Measurements from ENCODE around the gene SLC25A11.

The SLC25A11 gene

DNA sequence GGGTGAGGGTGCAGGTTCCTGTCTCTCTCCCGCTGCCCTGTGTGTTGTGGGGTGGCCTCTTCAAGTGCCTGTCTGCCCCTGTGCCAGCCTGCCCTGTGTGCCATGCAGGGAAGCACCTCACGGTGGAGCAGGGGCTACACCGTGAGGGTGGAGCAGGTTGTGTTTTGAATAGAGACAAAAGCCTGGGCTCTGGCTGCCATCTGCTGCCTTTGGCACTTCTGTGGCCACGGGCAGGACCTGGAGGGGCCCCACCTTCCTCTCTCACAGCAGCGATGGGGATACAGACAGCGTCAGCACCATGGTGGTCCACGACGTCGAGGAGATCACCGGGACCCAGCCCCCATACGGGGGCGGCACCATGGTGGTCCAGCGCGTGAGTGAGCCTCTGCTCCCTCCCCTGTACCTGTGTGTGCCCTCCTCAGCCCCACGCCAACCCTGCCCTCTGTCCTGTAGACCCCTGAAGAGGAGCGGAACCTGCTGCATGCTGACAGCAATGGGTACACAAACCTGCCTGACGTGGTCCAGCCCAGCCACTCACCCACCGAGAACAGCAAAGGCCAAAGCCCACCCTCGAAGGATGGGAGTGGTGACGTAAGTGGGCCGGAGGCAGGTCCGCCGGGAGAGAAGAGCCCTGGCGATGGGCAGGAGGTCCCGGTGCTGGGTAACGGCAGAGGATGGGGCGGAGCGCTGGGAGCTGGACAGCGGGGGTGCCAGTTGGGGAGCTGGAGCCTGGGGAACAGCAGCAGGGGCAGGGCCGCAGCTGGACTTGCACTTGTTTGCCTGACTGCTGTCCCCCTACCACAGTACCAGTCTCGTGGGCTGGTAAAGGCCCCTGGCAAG lies 45.9 kb downstream of the SLC25A11 start:
- DNase-seq: no peak

DNA sequence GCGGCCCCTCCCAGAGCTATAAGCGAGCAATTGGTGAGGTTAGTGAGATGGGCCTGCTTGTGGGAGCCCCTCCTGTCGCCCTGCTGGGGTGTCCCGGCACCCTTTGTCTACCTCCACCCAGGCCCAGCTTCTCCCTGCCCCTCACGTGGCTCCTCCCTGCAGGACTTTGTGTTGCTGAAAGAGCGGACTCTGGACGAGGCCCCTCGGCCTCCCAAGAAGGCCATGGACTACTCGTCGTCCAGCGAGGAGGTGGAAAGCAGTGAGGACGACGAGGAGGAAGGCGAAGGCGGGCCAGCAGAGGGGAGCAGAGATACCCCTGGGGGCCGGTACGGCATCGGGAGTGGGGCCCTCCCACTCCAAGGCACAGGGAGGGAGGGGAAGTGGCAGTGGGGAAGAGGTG lies 46.6 kb downstream of the SLC25A11 start:
- DNase-seq: no peak

DNA sequence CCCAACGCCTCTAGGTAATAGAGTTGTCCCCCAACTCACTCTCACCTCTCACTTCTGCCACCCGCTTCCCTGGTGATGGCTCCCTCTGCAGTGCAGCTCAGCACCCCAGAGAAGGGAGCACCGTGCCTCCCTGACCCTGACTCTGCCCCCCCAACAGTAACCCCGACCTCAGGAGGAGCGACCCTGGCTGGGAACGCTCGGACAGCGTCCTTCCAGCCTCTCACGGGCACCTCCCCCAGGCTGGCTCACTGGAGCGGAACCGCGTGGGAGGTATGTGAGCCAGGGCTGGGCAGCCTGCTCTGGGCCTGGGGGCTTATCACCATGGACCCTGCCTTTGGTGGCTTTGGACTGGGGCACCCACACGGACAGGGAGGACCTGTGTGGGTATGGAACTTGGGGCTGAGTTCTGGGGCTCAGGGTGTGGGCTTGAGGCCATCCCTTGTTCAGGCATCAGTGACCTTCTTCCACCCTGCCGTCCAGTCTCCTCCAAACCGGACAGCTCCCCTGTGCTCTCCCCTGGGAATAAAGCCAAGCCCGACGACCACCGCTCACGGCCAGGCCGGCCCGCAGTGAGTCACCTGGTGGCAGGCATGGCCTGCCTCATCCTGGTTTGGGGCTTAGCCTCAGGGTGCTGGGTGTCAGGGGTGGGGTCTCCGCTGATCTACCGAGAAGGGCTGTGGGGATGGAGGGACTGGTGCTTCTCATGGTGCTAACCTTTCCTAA lies 47.2 kb downstream of the SLC25A11 start:
- DNase-seq: no peak

DNA sequence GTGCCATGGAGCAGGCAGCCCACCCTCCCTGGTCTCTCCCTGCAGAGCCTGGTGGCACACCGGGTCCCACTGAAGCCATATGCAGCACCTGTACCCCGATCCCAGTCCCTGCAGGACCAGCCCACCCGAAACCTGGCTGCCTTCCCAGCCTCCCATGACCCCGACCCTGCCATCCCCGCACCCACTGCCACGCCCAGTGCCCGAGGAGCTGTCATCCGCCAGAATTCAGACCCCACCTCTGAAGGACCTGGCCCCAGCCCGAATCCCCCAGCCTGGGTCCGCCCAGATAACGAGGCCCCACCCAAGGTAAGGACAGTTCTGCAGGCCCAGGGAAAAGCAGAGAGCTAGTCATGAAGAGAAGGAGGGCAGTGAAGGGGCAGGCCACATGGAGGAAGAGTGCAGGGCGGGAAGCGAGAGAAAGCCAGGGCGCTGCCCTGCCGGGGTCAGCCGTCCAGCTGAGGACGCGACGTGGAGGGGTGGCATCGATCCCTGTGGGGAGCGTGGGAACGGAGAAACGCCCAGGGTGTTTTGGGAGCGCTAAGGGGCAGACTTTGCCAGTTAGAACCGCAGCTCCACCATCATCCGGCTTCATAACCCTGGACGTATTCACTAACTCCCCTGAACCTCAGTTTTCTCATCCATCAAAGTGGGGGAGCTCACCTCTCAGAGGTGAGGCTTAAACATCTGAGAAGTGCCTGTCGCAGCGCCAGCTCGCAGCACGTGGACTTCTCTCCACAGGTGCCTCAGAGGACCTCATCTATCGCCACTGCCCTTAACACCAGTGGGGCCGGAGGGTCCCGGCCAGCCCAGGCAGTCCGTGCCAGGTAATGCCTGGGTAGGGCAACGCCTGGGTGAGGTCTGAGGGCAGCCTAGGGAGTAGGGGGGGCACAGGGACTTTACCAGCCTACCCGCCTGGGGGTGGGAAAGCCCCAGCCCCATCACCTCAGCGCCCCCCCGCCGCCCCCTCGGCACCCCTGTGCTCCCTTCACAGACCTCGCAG lies 48.1 kb downstream of the SLC25A11 start:
- no peak for DNase-seq

- no peak for DNase-seq
Observed at GRCh38 chr17:4887581-4887980, 52.3 kb downstream of the SLC25A11 start.

Measured in activated T-cell treated with anti-CD3 and anti-CD28 coated beads, Interleukin-2, amount 50 U/mL, for 48 hours (primary cell).